Caco-2 (cell line): ENCODE data around the gene TPRG1. TPM values are rescaled to one million over a fixed set of nuclear protein-coding genes. Genes with fewer than 3 reads are reported as not detected.

Experiments
- BruUV-seq: library from RNA; stranded (reverse); fragments of 400-500 nt; replicated peaks from 2 replicates; lab custom pipeline; 2021; lab: Mats Ljungman, UMichigan
- CTCF ChIA-PET: fragments of 300-600 bp; sonication (Branson Sonifier 250); formaldehyde crosslinking; loops from one replicate; lab custom pipeline; 2022; ENCODE audit warnings: antibody characterized with exemption; lab: Charles Lee
- POLR2A ChIA-PET: fragments of 300-600 bp; sonication (Branson Sonifier 250); formaldehyde crosslinking; loops from one replicate; lab custom pipeline; 2022; ENCODE audit warnings: antibody characterized with exemption; lab: Charles Lee
- DNase-seq, 2 experiments: peaks; one replicate each; pipeline versions ENCODE4 v3.0.0 to v3.0.0-alpha.2; 2020 to 2022
- H3K27me3 ChIP-seq: replicated peaks from 2 replicates; pipeline ENCODE4 v1.6.0; 2011; ENCODE audit warnings: low read length; ENCODE audit not compliant: control insufficient read depth, insufficient read depth
- H3K36me3 ChIP-seq: 2 replicates; pipeline ENCODE4 v1.5.1; 2011; ENCODE audit warnings: low read length; ENCODE audit not compliant: control insufficient read depth, insufficient read depth
- H3K4me1 ChIP-seq: fragments of 250-450 bp; sonication (Bioruptor Pico); 2 replicates; pipeline ENCODE4 v1.5.1; 2020; ENCODE audit warnings: mild to moderate bottlenecking
- H3K4me3 ChIP-seq: 2 replicates; pipeline ENCODE4 v1.5.1; 2011; ENCODE audit warnings: low read depth, mild to moderate bottlenecking, control low read depth, low read length
- H3K9me3 ChIP-seq: fragments of 250-450 bp; sonication (Bioruptor Pico); 2 replicates; pipeline ENCODE4 v1.5.1; 2020; ENCODE audit warnings: mild to moderate bottlenecking, moderate library complexity
- H3K27ac Mint-ChIP-seq: one replicate; pipeline ENCODE4 v1.8.0; 2022; ENCODE audit warnings: mixed read lengths; ENCODE audit not compliant: unreplicated experiment
- H3K27me3 Mint-ChIP-seq: one replicate; pipeline ENCODE4 v1.8.0; 2022; ENCODE audit warnings: mixed read lengths; ENCODE audit not compliant: insufficient read depth, unreplicated experiment
- H3K36me3 Mint-ChIP-seq: one replicate; pipeline ENCODE4 v1.8.0; 2022; ENCODE audit warnings: mild to moderate bottlenecking, mixed read lengths; ENCODE audit not compliant: insufficient read depth, unreplicated experiment
- H3K4me1 Mint-ChIP-seq: one replicate; pipeline ENCODE4 v1.8.0; 2022; ENCODE audit warnings: low read depth, mixed read lengths; ENCODE audit not compliant: unreplicated experiment
- H3K4me3 Mint-ChIP-seq: one replicate; pipeline ENCODE4 v1.8.0; 2022; ENCODE audit warnings: mild to moderate bottlenecking, moderate library complexity, mixed read lengths; ENCODE audit not compliant: unreplicated experiment
- H3K9me3 Mint-ChIP-seq: one replicate; pipeline ENCODE4 v1.8.0; 2022; ENCODE audit warnings: mixed read lengths; ENCODE audit not compliant: unreplicated experiment
- CTCF ChIP-seq, 2 experiments: fragments of 200-600 bp in 1 of 2; IDR thresholded peaks; 1 replicate in 1 of 2; 2 replicates in 1 of 2; pipeline versions ENCODE4 v1.5.1 to v1.8.0; 2011 to 2022; ENCODE audit warnings: antibody characterized with exemption in 1 of 2, control low read depth in 1 of 2, inconsistent platforms in 1 of 2, low read depth in 1 of 2, low read length in 1 of 2, mild to moderate bottlenecking in 1 of 2, moderate library complexity in 1 of 2; ENCODE audit not compliant: insufficient read depth in 1 of 2, severe bottlenecking in 1 of 2, unreplicated experiment in 1 of 2
- intact Hi-C: fragments of 100-400 bp; cut with micrococcal nuclease; formaldehyde crosslinking; loops from one replicate; pipeline ENCODE4 v1.10.0; 2022; ENCODE audit not compliant: unreplicated experiment
- total RNA-seq: library from RNA; stranded (reverse); gene quantifications from 2 replicates; pipeline ENCODE4 v1.2.3, GENCODE V29; 2022

Gene TPRG1
- total RNA-seq, 1 experiment from 2014 or later, result 1.5 TPM

- Mint-ChIP-seq H3K27me3 (no peaks in the 10 kb centered on the region), H3K4me1 (peaks cover 10% of the 10 kb centered on the region), H3K36me3 (no peaks in the 10 kb centered on the region), H3K27ac (no peak overlapping the region), H3K4me3 (no peak overlapping the region), H3K9me3 (no peaks in the 10 kb centered on the region)
- ChIA-PET POLR2A (no interaction called here), CTCF (no interaction called here)
- no peak for TF ChIP-seq CTCF (IDR thresholded peaks at IDR 0.05; ENCODE audit: insufficient read depth in 1 of 2, low read depth in 1 of 2, low read length in 1 of 2, severe bottlenecking in 1 of 2, unreplicated experiment in 1 of 2)
- no TSS peak for BruUV-seq
- peaks cover 4% of the 10 kb centered on the region; the same call in 1 of the 2 replicates for H3K4me1 ChIP-seq
- no peaks in the 10 kb centered on the region for H3K9me3 ChIP-seq
- H3K36me3 ChIP-seq, result no peaks in the 10 kb centered on the region
- no peak for DNase-seq
- intact Hi-C loops, result no loop called here
- H3K27me3 ChIP-seq, result no peaks in the 10 kb centered on the region
- no peak overlapping the region for H3K4me3 ChIP-seq
These were observed 5.5 kb upstream of the TPRG1 start for GRCh38 chr3:189166321-189166720.

GRCh38 chr3:189167027-189167766 is 4.6 kb upstream of the TPRG1 start:
- no peak overlapping the region for H3K27ac Mint-ChIP-seq

GRCh38 chr3:189168711-189169110 is 3.1 kb upstream of the TPRG1 start:
- no peak overlapping the region for H3K27ac Mint-ChIP-seq
- intact Hi-C loops, result no loop called here
- H3K4me1 ChIP-seq, result peaks cover 4% of the 10 kb centered on the region; the same call in 1 of the 2 replicates
- no peak overlapping the region for H3K4me3 Mint-ChIP-seq
- no TSS peak for BruUV-seq
- DNase-seq, result no peak
- H3K4me1 Mint-ChIP-seq, result peaks cover 10% of the 10 kb centered on the region
- H3K27me3 Mint-ChIP-seq, result no peaks in the 10 kb centered on the region
- H3K27me3 ChIP-seq, result no peaks in the 10 kb centered on the region
- H3K9me3 ChIP-seq, result no peaks in the 10 kb centered on the region
- TF ChIP-seq CTCF (IDR thresholded peaks at IDR 0.05; ENCODE audit: insufficient read depth in 1 of 2, low read depth in 1 of 2, low read length in 1 of 2, severe bottlenecking in 1 of 2, unreplicated experiment in 1 of 2), result no peak
- H3K36me3 Mint-ChIP-seq, result no peaks in the 10 kb centered on the region
- ChIA-PET CTCF (no interaction called here), POLR2A (no interaction called here)
- no peak overlapping the region for H3K4me3 ChIP-seq
- H3K9me3 Mint-ChIP-seq, result no peaks in the 10 kb centered on the region
- H3K36me3 ChIP-seq, result no peaks in the 10 kb centered on the region

More at GRCh38 chr3:189167027-189167766, 4.6 kb upstream of the TPRG1 start:
- no TSS peak for BruUV-seq
- no peak overlapping the region for H3K4me3 ChIP-seq
- Mint-ChIP-seq H3K36me3 (no peaks in the 10 kb centered on the region), H3K4me1 (peaks cover 10% of the 10 kb centered on the region), H3K9me3 (no peaks in the 10 kb centered on the region), H3K27me3 (no peaks in the 10 kb centered on the region), H3K4me3 (no peak overlapping the region)
- peaks cover 4% of the 10 kb centered on the region; the same call in 1 of the 2 replicates for H3K4me1 ChIP-seq
- no peaks in the 10 kb centered on the region for H3K9me3 ChIP-seq
- ChIA-PET POLR2A (no interaction called here), CTCF (no interaction called here)
- H3K36me3 ChIP-seq, result no peaks in the 10 kb centered on the region
- intact Hi-C loops, result no loop called here
- H3K27me3 ChIP-seq, result no peaks in the 10 kb centered on the region
- TF ChIP-seq CTCF (IDR thresholded peaks at IDR 0.05; ENCODE audit: insufficient read depth in 1 of 2, low read depth in 1 of 2, low read length in 1 of 2, severe bottlenecking in 1 of 2, unreplicated experiment in 1 of 2), result no peak
- peak; percentile 12 to 57 for DNase-seq
